HepG2 (cell line): ENCODE data around the gene COBL.

Source experiments
- ATF3 ChIP-seq: sonication (generic); formaldehyde crosslinking; IDR thresholded peaks from 2 replicates; pipeline ENCODE4 v1.4.0; 2020; ENCODE audit warnings: missing genetic modification reagents
- BRCA1 ChIP-seq: sonication (generic); formaldehyde crosslinking; IDR thresholded peaks from 2 replicates; pipeline ENCODE4 v1.4.0; 2020; ENCODE audit warnings: missing genetic modification reagents
- CEBPZ ChIP-seq: IDR thresholded peaks from 2 replicates; pipeline ENCODE4 v1.6.1; 2012; ENCODE audit warnings: low read length, improper control_type of control experiment
- CTCF ChIP-seq: sonication (generic); formaldehyde crosslinking; IDR thresholded peaks from 2 replicates; pipeline ENCODE4 v1.5.0; 2020; ENCODE audit warnings: mild to moderate bottlenecking, missing genetic modification reagents, moderate library complexity
- JUN ChIP-seq: sonication (generic); formaldehyde crosslinking; IDR thresholded peaks from 2 replicates; pipeline ENCODE4 v1.4.0; 2020; ENCODE audit warnings: mild to moderate bottlenecking, missing genetic modification reagents
- MAFK ChIP-seq, 2 experiments: IDR thresholded peaks in 1 of 2; conservative IDR thresholded peaks in 1 of 2; 2 replicates each; pipeline ENCODE4 v1.6.1; 2011; ENCODE audit warnings: improper control_type of control experiment in 2 of 2, low read length in 2 of 2
- MAX ChIP-seq: IDR thresholded peaks from 2 replicates; pipeline ENCODE4 v1.6.1; 2012; ENCODE audit warnings: inconsistent platforms
- NFKB2 ChIP-seq: sonication (generic); formaldehyde crosslinking; IDR thresholded peaks from 2 replicates; pipeline ENCODE4 v1.4.0; 2020; ENCODE audit warnings: missing genetic modification reagents, borderline replicate concordance
- SIN3A ChIP-seq: IDR thresholded peaks from 2 replicates; pipeline ENCODE4 v1.6.1; 2011; ENCODE audit warnings: low read depth, mild to moderate bottlenecking, control low read depth, low read length, borderline replicate concordance
- SNAPC5 ChIP-seq: sonication (generic); formaldehyde crosslinking; IDR thresholded peaks from 2 replicates; pipeline ENCODE4 v1.8.1; 2023; ENCODE audit warnings: mild to moderate bottlenecking, missing genetic modification reagents, borderline replicate concordance
- ZBED4 ChIP-seq: sonication (generic); formaldehyde crosslinking; IDR thresholded peaks from 2 replicates; pipeline ENCODE4 v1.4.0; 2020; ENCODE audit warnings: missing genetic modification reagents, borderline replicate concordance
- ZBTB46 ChIP-seq: sonication (generic); formaldehyde crosslinking; IDR thresholded peaks from 2 replicates; pipeline ENCODE4 v1.4.0; 2020; ENCODE audit warnings: mild to moderate bottlenecking, missing genetic modification reagents, borderline replicate concordance
- ZNF33A ChIP-seq: sonication (generic); formaldehyde crosslinking; IDR thresholded peaks from 2 replicates; pipeline ENCODE4 v1.5.1; 2020; ENCODE audit warnings: missing genetic modification reagents, mild to moderate bottlenecking, moderate library complexity, borderline replicate concordance

GRCh38 chr7:51356849-51357516, 40.4 kb upstream of the COBL start:
- TF ChIP-seq CEBPZ (no peak), ZBTB46 (CRISPR knock-in tag) (no peak), CTCF (CRISPR knock-in tag) (no peak), ZBED4 (no peak), SIN3A (no peak), JUN (CRISPR knock-in tag) (no peak), ATF3 (CRISPR knock-in tag) (no peak), BRCA1 (no peak), SNAPC5 (CRISPR knock-in tag) (no peak), NFKB2 (CRISPR knock-in tag) (no peak), MAFK (conservative IDR thresholded peaks at IDR 0.05 in 1 of 2, IDR thresholded peaks at IDR 0.05 in 1 of 2; ENCODE audit: low read length in 2 of 2) (no peak), MAX (no peak), ZNF33A (CRISPR knock-in tag) (no peak)
